Measurements from ENCODE around the gene THOC1. TPM values are rescaled to one million over a fixed set of nuclear protein-coding genes. Genes with fewer than 3 reads are reported as not detected.

The THOC1 gene
- total RNA-seq, 1 donor from 2014 or later, result 68.6 TPM

DNA sequence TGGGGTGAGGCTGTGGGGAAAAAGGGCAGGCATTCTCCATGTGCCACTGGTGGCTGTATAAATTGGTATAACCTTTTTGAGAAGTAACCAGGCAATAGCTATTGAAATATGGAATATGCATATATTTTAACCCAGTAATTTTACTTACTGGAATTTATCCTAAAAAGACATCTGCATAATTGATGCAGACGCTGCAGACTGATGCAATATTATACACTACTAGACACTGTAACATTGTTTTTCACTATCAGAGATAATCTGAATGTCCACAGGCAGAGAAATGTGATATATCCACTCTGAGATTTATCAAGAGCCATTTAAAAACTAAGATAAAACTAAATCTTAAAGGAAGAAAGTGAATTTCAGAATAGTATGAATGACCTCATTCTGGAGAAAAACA, 14.7 kb downstream of the THOC1 start:
- Mint-ChIP-seq H3K4me1 (no peaks in the 10 kb centered on the region), H3K36me3 (ENCODE audit: low read depth) (peaks cover 85% of the 10 kb centered on the region), H3K9me3 (no peaks in the 10 kb centered on the region), H3K27ac (no peak overlapping the region), H3K27me3 (no peaks in the 10 kb centered on the region), H3K4me3 (no peak overlapping the region)
- no peak for DNase-seq
- POLR2A ChIA-PET, result interaction anchor here (0.6 kb wide), 1 partner anchor 80 kb away, joined by 7 read pairs; no protein-coding TSS in a partner anchor
- intact Hi-C loops (cut with micrococcal nuclease), result loop anchor here (2.0 kb wide), 1 partner anchor 14 kb away; no protein-coding TSS in a partner anchor
- TF ChIP-seq, protein P1, sequence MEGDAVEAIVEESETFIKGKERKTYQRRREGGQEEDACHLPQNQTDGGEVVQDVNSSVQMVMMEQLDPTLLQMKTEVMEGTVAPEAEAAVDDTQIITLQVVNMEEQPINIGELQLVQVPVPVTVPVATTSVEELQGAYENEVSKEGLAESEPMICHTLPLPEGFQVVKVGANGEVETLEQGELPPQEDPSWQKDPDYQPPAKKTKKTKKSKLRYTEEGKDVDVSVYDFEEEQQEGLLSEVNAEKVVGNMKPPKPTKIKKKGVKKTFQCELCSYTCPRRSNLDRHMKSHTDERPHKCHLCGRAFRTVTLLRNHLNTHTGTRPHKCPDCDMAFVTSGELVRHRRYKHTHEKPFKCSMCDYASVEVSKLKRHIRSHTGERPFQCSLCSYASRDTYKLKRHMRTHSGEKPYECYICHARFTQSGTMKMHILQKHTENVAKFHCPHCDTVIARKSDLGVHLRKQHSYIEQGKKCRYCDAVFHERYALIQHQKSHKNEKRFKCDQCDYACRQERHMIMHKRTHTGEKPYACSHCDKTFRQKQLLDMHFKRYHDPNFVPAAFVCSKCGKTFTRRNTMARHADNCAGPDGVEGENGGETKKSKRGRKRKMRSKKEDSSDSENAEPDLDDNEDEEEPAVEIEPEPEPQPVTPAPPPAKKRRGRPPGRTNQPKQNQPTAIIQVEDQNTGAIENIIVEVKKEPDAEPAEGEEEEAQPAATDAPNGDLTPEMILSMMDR (IDR thresholded peaks at IDR 0.05), result no peak
- ATAC-seq (ENCODE audit: low read depth), result no peak
- CTCF ChIA-PET, result no interaction called here

DNA sequence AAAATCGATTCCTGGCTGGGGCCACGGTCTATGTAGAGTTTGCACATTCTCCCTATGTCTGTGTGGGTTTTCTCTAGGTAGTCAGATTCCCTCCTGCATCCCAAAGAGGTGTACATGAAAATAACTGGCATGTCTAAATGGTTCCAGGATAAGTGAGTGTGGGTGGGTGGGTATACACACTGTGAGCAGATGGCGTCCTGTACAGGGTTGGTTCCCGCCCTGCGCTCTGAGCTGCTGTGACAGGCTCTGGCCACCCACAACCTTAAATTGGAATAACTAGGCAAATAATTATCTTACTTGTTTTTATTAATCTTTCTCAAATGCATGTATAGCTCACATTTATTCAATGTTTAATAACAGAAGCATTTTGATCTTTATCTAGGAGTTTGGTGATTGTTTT, 16.3 kb downstream of the THOC1 start:
- DNase-seq (no peak), ATAC-seq (ENCODE audit: low read depth) (no peak)
- no peak overlapping the region for H3K27ac Mint-ChIP-seq
- H3K4me3 Mint-ChIP-seq, result no peak overlapping the region
- TF ChIP-seq, protein P1 (IDR thresholded peaks at IDR 0.05), result no peak
- no peaks in the 10 kb centered on the region for H3K9me3 Mint-ChIP-seq
- intact Hi-C loops (cut with micrococcal nuclease), result no loop called here
- H3K27me3 Mint-ChIP-seq, result no peaks in the 10 kb centered on the region
- ChIA-PET POLR2A (no interaction called here), CTCF (no interaction called here)
- peaks cover 79% of the 10 kb centered on the region for H3K36me3 Mint-ChIP-seq (ENCODE audit: low read depth)
- H3K4me1 Mint-ChIP-seq, result no peaks in the 10 kb centered on the region

DNA sequence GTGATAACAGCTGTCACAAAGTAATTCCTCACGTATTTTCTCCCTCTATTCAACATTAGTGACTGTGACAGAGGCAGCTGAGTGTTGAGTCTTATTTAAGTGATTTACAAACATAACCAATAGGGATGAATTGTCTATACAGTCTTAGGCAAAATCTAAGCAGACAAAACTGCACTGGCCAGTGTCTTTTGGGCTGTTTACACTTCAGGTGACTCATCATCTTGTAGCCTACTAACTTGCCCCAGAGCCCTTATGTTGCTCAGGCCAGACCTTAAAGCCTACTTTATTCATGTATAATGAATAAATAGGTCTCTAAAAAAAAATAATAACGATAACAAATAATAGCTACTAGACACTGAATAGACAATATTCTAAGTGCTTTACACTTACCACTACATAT, 17.2 kb downstream of the THOC1 start:
- DNase-seq (no peak), ATAC-seq (ENCODE audit: low read depth) (no peak)
- H3K27ac Mint-ChIP-seq, result no peak overlapping the region
- TF ChIP-seq, protein P1 (IDR thresholded peaks at IDR 0.05), result no peak
- ChIA-PET POLR2A (no interaction called here), CTCF (no interaction called here)
- intact Hi-C loops (cut with micrococcal nuclease), result no loop called here
- H3K4me3 Mint-ChIP-seq, result no peak overlapping the region
- H3K36me3 Mint-ChIP-seq (ENCODE audit: low read depth), result peaks cover 78% of the 10 kb centered on the region
- H3K27me3 Mint-ChIP-seq, result no peaks in the 10 kb centered on the region
- H3K9me3 Mint-ChIP-seq, result no peaks in the 10 kb centered on the region
- H3K4me1 Mint-ChIP-seq, result no peaks in the 10 kb centered on the region

DNA sequence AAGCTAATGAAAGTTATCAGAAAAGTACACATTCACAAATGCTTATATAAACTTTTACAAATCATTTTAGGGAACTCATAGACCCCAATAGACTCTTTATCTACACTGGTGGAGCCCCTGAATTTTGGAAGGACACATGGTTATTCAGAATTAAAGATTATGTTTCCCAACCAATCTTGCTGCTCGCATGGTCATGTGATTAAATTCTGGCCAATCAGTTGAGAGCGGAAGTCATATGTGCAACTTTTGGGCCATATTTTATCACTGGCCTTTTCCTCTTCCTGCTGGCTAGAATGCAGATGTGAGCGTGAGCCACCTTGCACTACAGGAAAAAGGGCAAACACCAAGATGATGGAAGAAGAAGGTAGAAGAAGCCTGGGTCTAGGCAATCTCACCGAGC, 19.8 kb downstream of the THOC1 start:
- Mint-ChIP-seq H3K27me3 (no peaks in the 10 kb centered on the region), H3K9me3 (no peaks in the 10 kb centered on the region), H3K4me3 (no peak overlapping the region), H3K27ac (no peak overlapping the region), H3K4me1 (no peaks in the 10 kb centered on the region), H3K36me3 (ENCODE audit: low read depth) (peaks cover 79% of the 10 kb centered on the region)
- intact Hi-C loops (cut with micrococcal nuclease), result no loop called here
- ChIA-PET CTCF (no interaction called here), POLR2A (no interaction called here)
- TF ChIP-seq, protein P1 (IDR thresholded peaks at IDR 0.05), result no peak
- ATAC-seq (ENCODE audit: low read depth), result no peak
- no peak for DNase-seq

DNA sequence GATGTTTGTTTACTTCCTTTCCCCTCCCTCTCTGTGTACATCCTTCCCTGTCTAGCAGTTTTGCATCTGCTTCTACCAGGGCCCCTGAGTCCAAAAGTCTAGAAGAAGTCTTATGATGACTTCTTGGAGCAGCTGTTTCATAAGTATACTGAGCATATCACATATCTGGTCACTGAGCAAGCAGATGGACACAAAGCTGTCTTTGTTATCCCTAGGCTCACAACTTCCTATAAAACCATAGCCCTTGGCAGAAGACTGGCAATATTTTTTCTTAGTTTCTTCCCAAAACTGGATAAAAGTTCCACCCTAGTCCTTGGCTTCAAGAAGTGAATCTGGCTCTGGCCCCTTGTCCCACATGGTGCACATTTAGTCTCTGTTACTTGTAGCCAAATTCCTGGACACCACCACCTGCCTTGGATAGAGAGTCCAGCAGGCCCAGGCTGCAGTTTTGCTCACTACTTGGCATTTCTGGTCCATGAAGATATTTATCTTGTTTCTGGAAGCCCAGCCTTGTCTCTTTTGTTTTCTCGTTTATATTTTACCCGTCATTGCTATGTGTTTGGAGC, 22.5 kb downstream of the THOC1 start:
- CTCF ChIA-PET, result no interaction called here
- no peak for ATAC-seq (ENCODE audit: low read depth)
- Mint-ChIP-seq H3K4me1 (no peaks in the 10 kb centered on the region), H3K4me3 (no peak overlapping the region), H3K27me3 (no peaks in the 10 kb centered on the region), H3K36me3 (ENCODE audit: low read depth) (peaks cover 72% of the 10 kb centered on the region), H3K27ac (no peak overlapping the region), H3K9me3 (no peaks in the 10 kb centered on the region)
- no peak for DNase-seq
- TF ChIP-seq, protein P1 (IDR thresholded peaks at IDR 0.05), result no peak
- POLR2A ChIA-PET, result no interaction called here
- intact Hi-C loops (cut with micrococcal nuclease), result no loop called here
